ENCODE measurements around the gene SLC22A2. TPM values are rescaled to one million over a fixed set of nuclear protein-coding genes. Genes with fewer than 3 reads are reported as not detected.
"Not testable (repeated sequence)": the region's sequence is repeated elsewhere in the genome, so short reads cannot be mapped to it uniquely, and the experiment has no call there.

SLC22A2 gene
- total RNA-seq, 3 donors from 2014 or later (not counting 1 experiment from before 2014, with no cell fraction given), result not detected

DNA sequence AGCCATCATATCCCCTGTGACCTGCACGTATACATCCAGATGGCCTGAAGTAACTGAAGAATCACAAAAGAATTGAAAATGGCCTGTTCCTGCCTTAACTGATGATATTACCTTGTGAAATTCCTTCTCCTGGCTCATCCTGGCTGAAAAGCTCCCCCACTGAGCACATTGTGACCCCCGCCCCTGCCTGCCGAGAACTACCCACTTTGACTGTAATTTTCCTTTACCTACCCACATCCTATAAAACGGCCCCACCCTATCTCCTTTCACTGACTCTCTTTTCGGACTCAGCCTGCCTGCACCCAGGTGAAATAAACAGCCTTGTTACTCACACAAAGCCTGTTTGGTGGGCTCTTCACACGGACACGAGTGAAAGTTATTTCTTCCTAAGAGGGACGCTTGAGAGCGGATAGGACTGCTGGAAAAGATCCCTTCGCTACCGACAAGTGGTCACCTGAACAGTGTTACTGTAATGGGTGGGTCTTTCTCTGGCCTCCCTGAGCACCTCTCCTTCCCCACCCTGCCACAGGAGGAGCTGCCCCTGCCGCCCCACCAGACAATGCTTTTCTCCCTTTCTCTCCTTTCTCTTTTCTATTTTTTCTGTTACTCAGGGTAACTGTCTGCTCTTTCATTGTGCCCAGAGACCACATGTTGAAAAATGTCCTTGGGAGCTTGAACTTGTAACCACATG, 24.5 kb downstream of the SLC22A2 start:
- H3K4me1 ChIP-seq (ENCODE audit: control insufficient read depth, insufficient read depth, low read length); H3K36me3 ChIP-seq (ENCODE audit: control insufficient read depth, insufficient read depth, low read length); H3K27me3 ChIP-seq (ENCODE audit: control insufficient read depth, insufficient read depth, low read length); intact Hi-C loops (cut with micrococcal nuclease); ATAC-seq; H3K27ac Mint-ChIP-seq; H3K4me3 Mint-ChIP-seq; H3K27ac ChIP-seq (ENCODE audit: low read length); H3K4me3 ChIP-seq (ENCODE audit: low read length); H3K4me1 Mint-ChIP-seq; H3K9me3 ChIP-seq (ENCODE audit: control insufficient read depth, insufficient read depth, low read length); H3K36me3 Mint-ChIP-seq; H3K9me3 Mint-ChIP-seq; DNase-seq: not testable (repeated sequence)
- H3K27me3 Mint-ChIP-seq (ENCODE audit: low read depth in 2 of 2), result peaks cover 2 to 17% of the 10 kb centered on the region in 2 donors
- 71% methylated on average over 12 of the region's 12 CpGs for WGBS (ENCODE audit: insufficient coverage)

GRCh38 chr6:160227769-160228161, 30.9 kb downstream of the SLC22A2 start:
- H3K27ac Mint-ChIP-seq, result no peak overlapping the region
- intact Hi-C loops (cut with micrococcal nuclease), result no loop called here
- DNase-seq (no peak), ATAC-seq (no peak)
- 50% methylated on average over 1 of the region's 1 CpG for WGBS (ENCODE audit: insufficient coverage)
- Histone ChIP-seq H3K27me3 (ENCODE audit: control insufficient read depth, insufficient read depth, low read length) (no peaks in the 10 kb centered on the region), H3K27ac (ENCODE audit: low read length) (no peak overlapping the region), H3K4me1 (ENCODE audit: control insufficient read depth, insufficient read depth, low read length) (no peaks in the 10 kb centered on the region), H3K4me3 (ENCODE audit: low read length) (no peak overlapping the region), H3K36me3 (ENCODE audit: control insufficient read depth, insufficient read depth, low read length) (no peaks in the 10 kb centered on the region), H3K9me3 (ENCODE audit: control insufficient read depth, insufficient read depth, low read length) (no peaks in the 10 kb centered on the region)
- no peaks in the 10 kb centered on the region for H3K36me3 Mint-ChIP-seq
- TF ChIP-seq, protein P1, sequence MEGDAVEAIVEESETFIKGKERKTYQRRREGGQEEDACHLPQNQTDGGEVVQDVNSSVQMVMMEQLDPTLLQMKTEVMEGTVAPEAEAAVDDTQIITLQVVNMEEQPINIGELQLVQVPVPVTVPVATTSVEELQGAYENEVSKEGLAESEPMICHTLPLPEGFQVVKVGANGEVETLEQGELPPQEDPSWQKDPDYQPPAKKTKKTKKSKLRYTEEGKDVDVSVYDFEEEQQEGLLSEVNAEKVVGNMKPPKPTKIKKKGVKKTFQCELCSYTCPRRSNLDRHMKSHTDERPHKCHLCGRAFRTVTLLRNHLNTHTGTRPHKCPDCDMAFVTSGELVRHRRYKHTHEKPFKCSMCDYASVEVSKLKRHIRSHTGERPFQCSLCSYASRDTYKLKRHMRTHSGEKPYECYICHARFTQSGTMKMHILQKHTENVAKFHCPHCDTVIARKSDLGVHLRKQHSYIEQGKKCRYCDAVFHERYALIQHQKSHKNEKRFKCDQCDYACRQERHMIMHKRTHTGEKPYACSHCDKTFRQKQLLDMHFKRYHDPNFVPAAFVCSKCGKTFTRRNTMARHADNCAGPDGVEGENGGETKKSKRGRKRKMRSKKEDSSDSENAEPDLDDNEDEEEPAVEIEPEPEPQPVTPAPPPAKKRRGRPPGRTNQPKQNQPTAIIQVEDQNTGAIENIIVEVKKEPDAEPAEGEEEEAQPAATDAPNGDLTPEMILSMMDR (IDR thresholded peaks at IDR 0.05), result no peak
- H3K9me3 Mint-ChIP-seq, result peaks cover 0 to 4% of the 10 kb centered on the region in 2 donors
- no peak overlapping the region for H3K4me3 Mint-ChIP-seq
- H3K27me3 Mint-ChIP-seq (ENCODE audit: low read depth in 2 of 2), result peaks cover 4 to 8% of the 10 kb centered on the region in 2 donors
- H3K4me1 Mint-ChIP-seq, result no peaks in the 10 kb centered on the region

DNA sequence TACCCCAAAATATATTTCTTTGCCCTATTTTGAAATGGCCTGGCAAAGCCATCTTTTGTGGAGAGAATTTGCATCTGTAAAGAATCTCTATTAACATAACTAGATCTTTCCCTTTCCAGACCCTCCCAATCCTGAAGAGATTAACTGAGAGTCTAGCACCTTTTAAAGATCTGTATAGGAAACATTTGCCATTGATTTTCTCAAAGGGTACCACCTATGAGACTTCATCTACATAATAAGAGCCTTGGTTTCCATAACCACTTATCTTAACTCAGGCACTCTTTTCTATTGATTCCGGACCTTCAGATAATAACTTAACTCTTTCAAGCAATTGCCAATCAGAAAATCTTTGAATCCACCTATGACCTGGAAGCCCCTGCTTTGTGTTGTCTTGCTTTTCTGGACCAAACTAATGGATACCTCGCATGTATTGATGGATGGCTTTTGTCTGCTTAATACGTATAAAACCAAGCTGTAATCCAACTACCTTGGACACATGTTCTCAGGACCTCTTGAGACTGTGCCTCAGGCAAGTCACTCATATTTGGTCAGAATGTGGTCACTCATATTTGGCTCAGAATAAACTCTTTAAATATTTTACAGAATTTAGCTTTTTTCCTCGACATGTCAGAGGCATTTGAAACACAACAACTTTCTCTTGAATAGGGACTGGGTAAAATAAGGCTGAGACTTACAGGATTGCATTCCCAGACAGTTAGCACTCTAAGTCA, 31.4 kb downstream of the SLC22A2 start:
- Mint-ChIP-seq H3K4me3 (no peak overlapping the region), H3K4me1 (no peaks in the 10 kb centered on the region), H3K9me3 (peaks cover 0 to 4% of the 10 kb centered on the region in 2 donors), H3K27me3 (ENCODE audit: low read depth in 2 of 2) (peaks cover 4 to 8% of the 10 kb centered on the region in 2 donors), H3K36me3 (no peaks in the 10 kb centered on the region), H3K27ac (no peak overlapping the region)
- TF ChIP-seq, protein P1 (IDR thresholded peaks at IDR 0.05), result no peak
- no peaks in the 10 kb centered on the region for H3K36me3 ChIP-seq (ENCODE audit: control insufficient read depth, insufficient read depth, low read length)
- H3K4me3 ChIP-seq (ENCODE audit: low read length), result no peak overlapping the region
- 85% methylated on average over 3 of the region's 4 CpGs for WGBS (ENCODE audit: insufficient coverage)
- no peaks in the 10 kb centered on the region for H3K9me3 ChIP-seq (ENCODE audit: control insufficient read depth, insufficient read depth, low read length)
- no peaks in the 10 kb centered on the region for H3K27me3 ChIP-seq (ENCODE audit: control insufficient read depth, insufficient read depth, low read length)
- intact Hi-C loops (cut with micrococcal nuclease), result no loop called here
- DNase-seq (no peak), ATAC-seq (no peak)
- H3K4me1 ChIP-seq (ENCODE audit: control insufficient read depth, insufficient read depth, low read length), result no peaks in the 10 kb centered on the region
- H3K27ac ChIP-seq (ENCODE audit: low read length), result no peak overlapping the region

DNA sequence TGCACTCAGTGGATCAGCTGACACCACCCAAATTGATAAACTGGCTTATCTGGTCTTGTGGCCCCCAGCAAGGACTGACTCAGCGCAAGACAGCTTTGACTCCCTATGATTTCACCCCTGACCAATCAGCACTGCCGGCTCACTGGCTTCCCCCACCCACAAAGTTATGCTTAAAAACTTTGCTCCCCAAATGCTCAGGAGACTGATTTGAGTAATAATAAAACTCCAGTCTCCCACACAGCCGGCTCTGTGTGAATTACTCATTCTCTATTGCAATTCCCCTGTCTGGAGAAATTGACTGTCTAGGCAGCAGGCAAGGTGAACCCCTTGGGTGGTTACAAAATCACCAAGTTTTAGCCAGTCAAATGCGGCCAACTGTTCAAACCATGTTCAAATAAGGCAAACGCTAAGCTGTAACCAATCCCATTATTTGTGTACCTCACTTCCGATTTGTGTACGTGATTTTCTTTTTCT, 32.5 kb downstream of the SLC22A2 start:
- ATAC-seq, result no peak
- Mint-ChIP-seq H3K4me3 (no peak overlapping the region), H3K27me3 (ENCODE audit: low read depth in 2 of 2) (peaks cover 4 to 8% of the 10 kb centered on the region in 2 donors), H3K9me3 (peaks cover 0 to 4% of the 10 kb centered on the region in 2 donors), H3K36me3 (no peaks in the 10 kb centered on the region), H3K27ac (no peak overlapping the region), H3K4me1 (peaks cover 0 to 5% of the 10 kb centered on the region in 2 donors)
- DNase-seq, result no peak
- H3K27me3 ChIP-seq (ENCODE audit: control insufficient read depth, insufficient read depth, low read length), result no peaks in the 10 kb centered on the region
- WGBS (ENCODE audit: insufficient coverage), result 72% methylated on average over 7 of the region's 7 CpGs
- H3K27ac ChIP-seq (ENCODE audit: low read length), result no peak overlapping the region
- no peaks in the 10 kb centered on the region for H3K9me3 ChIP-seq (ENCODE audit: control insufficient read depth, insufficient read depth, low read length)
- H3K4me1 ChIP-seq (ENCODE audit: control insufficient read depth, insufficient read depth, low read length), result no peaks in the 10 kb centered on the region
- H3K36me3 ChIP-seq (ENCODE audit: control insufficient read depth, insufficient read depth, low read length), result no peaks in the 10 kb centered on the region
- TF ChIP-seq, protein P1 (IDR thresholded peaks at IDR 0.05), result no peak
- H3K4me3 ChIP-seq (ENCODE audit: low read length), result no peak overlapping the region
- intact Hi-C loops (cut with micrococcal nuclease), result no loop called here
